BE2C (cell line): ENCODE data around the gene DLG2.

Source experiments
- DNase-seq: peaks from one replicate; pipeline ENCODE4 v3.0.0-alpha.2; 2020
- H3K27me3 ChIP-seq: fragments of 250-450 bp; sonication (Bioruptor Pico); 2 replicates; pipeline ENCODE4 v1.5.1; 2020; ENCODE audit warnings: mild to moderate bottlenecking
- H3K36me3 ChIP-seq: fragments of 250-450 bp; sonication (Bioruptor Pico); 2 replicates; pipeline ENCODE4 v1.5.1; 2020; ENCODE audit warnings: mild to moderate bottlenecking
- H3K4me1 ChIP-seq: fragments of 250-450 bp; sonication (Bioruptor Pico); 2 replicates; pipeline ENCODE4 v1.5.1; 2020
- H3K4me3 ChIP-seq: 2 replicates; pipeline ENCODE4 v1.5.1; 2011; ENCODE audit warnings: low read depth, low read length
- H3K9me3 ChIP-seq: fragments of 250-450 bp; sonication (Bioruptor Pico); 2 replicates; pipeline ENCODE4 v1.5.1; 2020
- CTCF ChIP-seq: IDR thresholded peaks from 2 replicates; pipeline ENCODE4 v1.5.1; 2012; ENCODE audit warnings: mild to moderate bottlenecking, low read depth, low read length

The DLG2 gene

GRCh38 chr11:83852775-83853442 is 1774.2 kb downstream of the DLG2 start:
- Histone ChIP-seq H3K9me3 (peaks cover 3% of the 10 kb centered on the region; the same call in 1 of the 2 replicates), H3K4me3 (no peak overlapping the region), H3K4me1 (no peaks in the 10 kb centered on the region), H3K27me3 (no peaks in the 10 kb centered on the region), H3K36me3 (no peaks in the 10 kb centered on the region; the same call in 1 of the 2 replicates)
- DNase-seq: no peak
- TF ChIP-seq CTCF: no peak

GRCh38 chr11:83852012-83852411 is 1775.1 kb downstream of the DLG2 start:
- no peak for TF ChIP-seq CTCF
- peaks cover 3% of the 10 kb centered on the region; the same call in 1 of the 2 replicates for H3K9me3 ChIP-seq
- H3K36me3 ChIP-seq: no peaks in the 10 kb centered on the region; the same call in 1 of the 2 replicates
- H3K4me3 ChIP-seq: no peak overlapping the region
- H3K4me1 ChIP-seq: no peaks in the 10 kb centered on the region
- DNase-seq: no peak
- no peaks in the 10 kb centered on the region for H3K27me3 ChIP-seq

GRCh38 chr11:83847467-83848034 is 1779.6 kb downstream of the DLG2 start:
- Histone ChIP-seq H3K4me3 (no peak overlapping the region), H3K27me3 (no peaks in the 10 kb centered on the region), H3K9me3 (no peaks in the 10 kb centered on the region), H3K36me3 (no peaks in the 10 kb centered on the region), H3K4me1 (no peaks in the 10 kb centered on the region; the same call in 1 of the 2 replicates)
- DNase-seq: no peak
- TF ChIP-seq CTCF: no peak

GRCh38 chr11:83845797-83846196 is 1781.3 kb downstream of the DLG2 start:
- Histone ChIP-seq H3K36me3 (no peaks in the 10 kb centered on the region), H3K4me3 (no peak overlapping the region), H3K4me1 (no peaks in the 10 kb centered on the region; the same call in 1 of the 2 replicates), H3K9me3 (no peaks in the 10 kb centered on the region), H3K27me3 (no peaks in the 10 kb centered on the region)
- DNase-seq: no peak
- TF ChIP-seq CTCF: no peak

GRCh38 chr11:83840326-83840725 is 1786.8 kb downstream of the DLG2 start:
- Histone ChIP-seq H3K9me3 (no peaks in the 10 kb centered on the region), H3K4me3 (no peak overlapping the region), H3K4me1 (peaks cover 8% of the 10 kb centered on the region), H3K27me3 (no peaks in the 10 kb centered on the region), H3K36me3 (no peaks in the 10 kb centered on the region)
- DNase-seq: no peak
- TF ChIP-seq CTCF: no peak
